Karpas-422 (cell line): ENCODE results near the gene TAF5. TPM values are rescaled to one million over a fixed set of nuclear protein-coding genes. Genes with fewer than 3 reads are reported as not detected.

Experiments used
- DNase-seq: peaks from one replicate; pipeline ENCODE4 v3.0.0-alpha.2; 2015
- H2AFZ ChIP-seq: fragments of 200-600 bp; sonication (generic); 2 replicates; pipeline ENCODE4 v1.6.1; 2014; ENCODE audit warnings: antibody characterized with exemption, low read length, mixed read lengths
- H3K27ac ChIP-seq: fragments of 200-600 bp; sonication (generic); 2 replicates; pipeline ENCODE4 v1.5.1; 2014; ENCODE audit warnings: mild to moderate bottlenecking, low read length, moderate library complexity
- H3K27me3 ChIP-seq: fragments of 200-600 bp; sonication (generic); 2 replicates; pipeline ENCODE4 v1.6.1; 2014; ENCODE audit warnings: low read length, mixed read lengths
- H3K36me3 ChIP-seq: fragments of 200-600 bp; sonication (generic); 2 replicates; pipeline ENCODE4 v1.6.1; 2014; ENCODE audit warnings: low read length, mixed read lengths; ENCODE audit not compliant: insufficient read depth
- H3K4me1 ChIP-seq: fragments of 200-600 bp; sonication (generic); 2 replicates; pipeline ENCODE4 v1.6.1; 2014; ENCODE audit warnings: mild to moderate bottlenecking, low read length, mixed read lengths
- H3K4me2 ChIP-seq: fragments of 200-600 bp; sonication (generic); 2 replicates; pipeline ENCODE4 v1.6.1; 2014; ENCODE audit warnings: low read length, low read depth, mild to moderate bottlenecking; ENCODE audit not compliant: poor library complexity, severe bottlenecking
- H3K4me3 ChIP-seq: fragments of 200-600 bp; sonication (generic); 2 replicates; pipeline ENCODE4 v1.5.1; 2014; ENCODE audit warnings: mild to moderate bottlenecking, antibody characterized with exemption, low read length, mixed read lengths
- H3K79me2 ChIP-seq: fragments of 200-600 bp; sonication (generic); 2 replicates; pipeline ENCODE4 v1.6.1; 2014; ENCODE audit warnings: mild to moderate bottlenecking, low read length, mixed read lengths
- H3K9ac ChIP-seq: fragments of 200-600 bp; sonication (generic); 2 replicates; pipeline ENCODE4 v1.6.0; 2014; ENCODE audit warnings: low read length
- H3K9me2 ChIP-seq: fragments of 200-600 bp; sonication (generic), shearing (Covaris generic); replicated peaks from 2 replicates; pipeline ENCODE4 v1.6.0; 2014; ENCODE audit warnings: mild to moderate bottlenecking, low read length, moderate library complexity; ENCODE audit not compliant: insufficient read depth
- H3K9me3 ChIP-seq: fragments of 300-700, 200-600 bp; sonication (generic); 2 replicates; pipeline ENCODE4 v1.6.1; 2014; ENCODE audit warnings: low read length, mixed read lengths
- H4K20me1 ChIP-seq: fragments of 200-600 bp; sonication (generic); 2 replicates; pipeline ENCODE4 v1.6.1; 2014; ENCODE audit warnings: mild to moderate bottlenecking, antibody characterized with exemption, low read length, low read depth; ENCODE audit not compliant: insufficient read depth
- total RNA-seq: library from RNA; depleted of rRNA; stranded (reverse); fragments of >200 nt; shearing (Covaris generic); gene quantifications from 2 replicates; pipeline ENCODE4 v1.2.3, GENCODE V29; 2014; ENCODE audit warnings: low replicate concordance; rRNA removed

Gene TAF5
- total RNA-seq, 1 experiment from 2014 or later = 5.7 TPM

DNA sequence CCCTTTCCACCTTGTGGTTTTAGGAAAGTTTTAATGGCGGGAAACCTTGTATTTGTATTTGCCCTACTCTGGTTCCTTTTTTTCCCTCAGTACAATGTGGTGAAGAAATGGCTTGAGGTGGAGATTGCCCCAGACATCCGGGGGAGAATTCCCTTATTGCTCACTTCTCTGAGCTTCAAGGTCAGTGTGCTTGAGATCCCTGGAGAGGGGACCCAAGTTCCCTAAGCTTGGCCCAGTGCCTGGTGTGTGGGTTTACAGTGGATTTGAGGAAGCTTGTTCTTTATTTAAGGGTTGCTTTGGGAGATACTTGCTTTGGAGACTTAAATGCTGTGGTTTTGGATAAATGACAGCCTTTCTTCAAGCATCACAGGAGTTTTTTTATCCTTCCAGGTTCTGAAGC lies 66.1 kb downstream of the TAF5 start:
- H3K27ac ChIP-seq = no peak overlapping the region
- H3K4me3 ChIP-seq = no peak overlapping the region
- no peak overlapping the region for H3K4me2 ChIP-seq
- H3K9me2 ChIP-seq = no peaks in the 10 kb centered on the region
- H3K9me3 ChIP-seq = no peaks in the 10 kb centered on the region
- no peaks in the 10 kb centered on the region for H4K20me1 ChIP-seq
- no peaks in the 10 kb centered on the region for H3K27me3 ChIP-seq
- H3K9ac ChIP-seq = no peak overlapping the region
- H3K36me3 ChIP-seq = peaks cover 66% of the 10 kb centered on the region
- no peaks in the 10 kb centered on the region for H3K4me1 ChIP-seq
- H3K79me2 ChIP-seq = peaks cover 4% of the 10 kb centered on the region; the same call in 1 of the 2 replicates
- no peak for DNase-seq
- H2AFZ ChIP-seq = no peak overlapping the region

Other genes with a start within 250 kb of the TAF5 start
- gene NT5C2, start 174.7 kb upstream of the TAF5 start, total RNA-seq = 45.5 and 88.3 TPM in 2 replicates
- not detected in 2 replicates for gene RPEL1, start 122.1 kb upstream of the TAF5 start, total RNA-seq
- not detected in 2 replicates for gene INA, start 90.8 kb upstream of the TAF5 start, total RNA-seq
- 7.6 and 10.7 TPM in 2 replicates for gene PCGF6, start 16.8 kb upstream of the TAF5 start, total RNA-seq
- 63.3 and 315 TPM in 2 replicates for gene ATP5MK, start 28.5 kb downstream of the TAF5 start, total RNA-seq
- 28.9 and 40.0 TPM in 2 replicates for gene PDCD11, start 28.6 kb downstream of the TAF5 start, total RNA-seq
- gene CALHM2, start 84.4 kb downstream of the TAF5 start, total RNA-seq = 2.6 TPM in 1 of 2 replicates, not detected in the other
- gene CALHM1, start 90.9 kb downstream of the TAF5 start, total RNA-seq = 0.30 and 0.61 TPM in 2 replicates
- gene CALHM3, start 111.3 kb downstream of the TAF5 start, total RNA-seq = 0.30 and 0.61 TPM in 2 replicates
- 0.04 TPM in 1 of 2 replicates, not detected in the other for gene NEURL1, start 125.7 kb downstream of the TAF5 start, total RNA-seq